Measurements from ENCODE around the gene CLN5. TPM values are rescaled to one million over a fixed set of nuclear protein-coding genes. Genes with fewer than 3 reads are reported as not detected.

Gene CLN5
- total RNA-seq, 3 donors from 2014 or later, result 27.4 to 40.5 (median 32.4) TPM

DNA sequence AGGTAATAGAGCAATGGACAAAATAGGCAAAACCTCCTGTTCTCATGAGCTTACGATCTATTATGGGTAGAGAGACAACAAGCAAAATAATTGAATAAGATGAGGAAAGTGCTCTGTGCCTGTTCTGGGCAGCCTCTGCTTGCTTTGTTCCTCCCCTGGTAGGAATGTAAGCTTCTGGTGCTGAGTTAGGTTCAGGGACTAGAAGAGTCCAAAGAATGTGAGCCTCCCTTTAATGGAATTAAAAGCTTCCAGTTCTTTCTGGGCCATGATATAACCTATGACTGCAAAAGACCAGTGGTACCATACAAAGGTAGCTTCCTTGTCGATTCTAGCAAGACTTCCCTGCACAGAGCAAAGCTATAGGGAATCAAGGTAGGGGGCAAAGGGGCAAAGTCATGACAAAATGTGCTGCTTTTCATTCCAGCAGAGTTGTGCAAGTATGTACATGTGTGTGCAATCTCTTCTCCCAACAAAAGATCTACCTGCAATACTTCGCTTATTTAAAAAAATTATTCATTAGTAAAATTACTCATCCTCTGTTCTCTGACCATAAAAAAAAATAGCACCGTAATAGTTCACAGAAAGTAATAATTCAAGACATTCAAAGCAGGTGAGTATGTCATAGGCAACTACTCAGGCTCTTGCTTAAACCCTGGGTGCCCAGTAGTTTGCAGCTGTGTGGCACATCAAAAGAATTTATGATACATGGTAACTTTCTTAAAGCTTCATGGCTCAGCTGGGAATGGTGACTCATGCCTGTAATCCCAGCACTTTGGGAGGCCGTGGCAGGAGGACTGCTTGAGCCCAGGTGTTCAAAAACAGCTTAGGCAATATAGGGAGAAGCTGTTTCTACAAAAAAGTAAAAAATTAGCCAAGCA lies 22.2 kb upstream of the CLN5 start:
- Histone ChIP-seq H3K36me3 (no peaks in the 10 kb centered on the region), H3K27ac (no peak overlapping the region), H3K4me3 (no peak overlapping the region), H3K9me3 (no peaks in the 10 kb centered on the region), H3K27me3 (no peaks in the 10 kb centered on the region), H3K4me1 (no peaks in the 10 kb centered on the region)
- intact Hi-C loops (cut with DNase I; ENCODE audit: low total_unique reads), result loop anchor here (5.0 kb wide), 2 partner anchors 1102 to 1522 kb away; no protein-coding TSS in a partner anchor
- TF ChIP-seq, protein P1, sequence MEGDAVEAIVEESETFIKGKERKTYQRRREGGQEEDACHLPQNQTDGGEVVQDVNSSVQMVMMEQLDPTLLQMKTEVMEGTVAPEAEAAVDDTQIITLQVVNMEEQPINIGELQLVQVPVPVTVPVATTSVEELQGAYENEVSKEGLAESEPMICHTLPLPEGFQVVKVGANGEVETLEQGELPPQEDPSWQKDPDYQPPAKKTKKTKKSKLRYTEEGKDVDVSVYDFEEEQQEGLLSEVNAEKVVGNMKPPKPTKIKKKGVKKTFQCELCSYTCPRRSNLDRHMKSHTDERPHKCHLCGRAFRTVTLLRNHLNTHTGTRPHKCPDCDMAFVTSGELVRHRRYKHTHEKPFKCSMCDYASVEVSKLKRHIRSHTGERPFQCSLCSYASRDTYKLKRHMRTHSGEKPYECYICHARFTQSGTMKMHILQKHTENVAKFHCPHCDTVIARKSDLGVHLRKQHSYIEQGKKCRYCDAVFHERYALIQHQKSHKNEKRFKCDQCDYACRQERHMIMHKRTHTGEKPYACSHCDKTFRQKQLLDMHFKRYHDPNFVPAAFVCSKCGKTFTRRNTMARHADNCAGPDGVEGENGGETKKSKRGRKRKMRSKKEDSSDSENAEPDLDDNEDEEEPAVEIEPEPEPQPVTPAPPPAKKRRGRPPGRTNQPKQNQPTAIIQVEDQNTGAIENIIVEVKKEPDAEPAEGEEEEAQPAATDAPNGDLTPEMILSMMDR (IDR thresholded peaks at IDR 0.05), result no peak
- TF ChIP-seq POLR2AphosphoS5 (IDR thresholded peaks at IDR 0.05) (no peak), POLR2A (IDR thresholded peaks at IDR 0.05) (no peak)
- no peak for DNase-seq (ENCODE audit: low spot score in 2 of 2)

GRCh38 chr13:76971215-76971614 lies 20.7 kb upstream of the CLN5 start:
- Histone ChIP-seq H3K36me3 (no peaks in the 10 kb centered on the region), H3K9me3 (no peaks in the 10 kb centered on the region), H3K4me1 (no peaks in the 10 kb centered on the region), H3K27ac (no peak overlapping the region), H3K27me3 (no peaks in the 10 kb centered on the region), H3K4me3 (no peak overlapping the region)
- DNase-seq (ENCODE audit: low spot score in 2 of 2), result no peak
- intact Hi-C loops (cut with DNase I; ENCODE audit: low total_unique reads), result loop anchor here (5.0 kb wide), 1 partner anchor 1524 kb away; no protein-coding TSS in a partner anchor
- TF ChIP-seq, protein P1 (IDR thresholded peaks at IDR 0.05), result no peak
- TF ChIP-seq POLR2A (IDR thresholded peaks at IDR 0.05), result no peak
- TF ChIP-seq POLR2AphosphoS5 (IDR thresholded peaks at IDR 0.05), result no peak

DNA sequence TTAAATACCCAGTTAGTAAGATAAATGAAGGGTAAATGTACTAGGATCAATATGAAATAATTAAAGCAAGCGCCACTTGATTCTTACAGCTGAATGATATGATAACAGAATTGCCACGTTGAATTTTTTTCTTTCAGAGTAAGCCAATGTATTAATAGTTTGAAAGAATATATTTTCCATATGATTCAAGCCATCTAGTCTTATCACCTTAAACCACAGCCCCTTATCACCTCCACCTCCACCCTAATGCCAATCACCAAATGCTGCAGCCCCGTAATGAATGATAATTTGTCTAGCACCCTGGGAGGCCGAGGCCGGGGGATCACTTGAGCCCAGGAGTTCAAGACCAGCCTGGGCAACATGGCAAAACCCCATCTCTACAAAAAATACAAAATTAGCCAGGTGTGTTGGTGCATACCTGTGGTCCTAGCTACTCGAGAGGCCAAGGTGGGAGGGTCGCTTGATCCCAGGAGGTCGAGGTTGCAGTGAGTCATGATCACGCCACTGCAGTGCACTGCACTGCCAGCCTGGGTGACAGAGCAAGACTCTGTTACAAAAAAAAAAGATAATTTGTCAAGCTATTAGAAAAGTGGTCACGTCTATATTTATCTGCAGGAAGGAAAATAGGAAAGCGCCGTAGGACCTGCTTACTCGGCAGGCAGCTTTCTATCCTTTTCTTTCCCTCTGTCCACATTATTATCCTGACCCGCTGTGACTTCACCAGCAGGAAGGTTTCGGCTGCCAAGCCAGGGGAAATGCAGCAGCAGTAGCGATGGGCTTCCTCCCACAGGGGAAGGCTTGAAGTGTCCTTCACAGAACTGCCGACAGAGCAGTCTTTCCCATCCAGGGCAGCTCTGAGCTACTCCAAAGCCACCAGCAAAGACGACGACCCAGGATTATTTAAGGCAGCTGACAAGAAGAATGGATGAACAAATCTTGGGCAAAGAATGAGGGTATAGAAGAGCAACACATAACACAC lies 19.7 kb upstream of the CLN5 start:
- TF ChIP-seq POLR2AphosphoS5 (IDR thresholded peaks at IDR 0.05), result no peak
- TF ChIP-seq POLR2A (IDR thresholded peaks at IDR 0.05), result no peak
- TF ChIP-seq, protein P1 (IDR thresholded peaks at IDR 0.05), result no peak
- no peak for DNase-seq (ENCODE audit: low spot score in 2 of 2)
- Histone ChIP-seq H3K4me1 (no peaks in the 10 kb centered on the region), H3K9me3 (no peaks in the 10 kb centered on the region), H3K27me3 (no peaks in the 10 kb centered on the region), H3K36me3 (no peaks in the 10 kb centered on the region), H3K4me3 (no peak overlapping the region), H3K27ac (no peak overlapping the region)
- intact Hi-C loops (cut with DNase I; ENCODE audit: low total_unique reads), result loop anchor here (5.0 kb wide), 1 partner anchor 1525 kb away; no protein-coding TSS in a partner anchor

- Histone ChIP-seq H3K36me3 (no peaks in the 10 kb centered on the region), H3K4me3 (no peak overlapping the region), H3K9me3 (no peaks in the 10 kb centered on the region), H3K4me1 (no peaks in the 10 kb centered on the region), H3K27ac (no peak overlapping the region), H3K27me3 (no peaks in the 10 kb centered on the region)
- DNase-seq (ENCODE audit: low spot score in 2 of 2), result no peak
- intact Hi-C loops (cut with DNase I; ENCODE audit: low total_unique reads), result loop anchor here (5.0 kb wide), 1 partner anchor 1527 kb away; no protein-coding TSS in a partner anchor
- no peak for TF ChIP-seq POLR2AphosphoS5 (IDR thresholded peaks at IDR 0.05)
- TF ChIP-seq POLR2A (IDR thresholded peaks at IDR 0.05), result no peak
- TF ChIP-seq, protein P1 (IDR thresholded peaks at IDR 0.05), result no peak
Measured at GRCh38 chr13:76973920-76974617, 17.8 kb upstream of the CLN5 start.
